ENCODE data around the gene CDC42EP4.

CDC42EP4 gene

GRCh38 chr17:73284354-73284753 is 27.4 kb downstream of the CDC42EP4 start:
- no peaks in the 10 kb centered on the region for H3K9me3 Mint-ChIP-seq
- no peaks in the 10 kb centered on the region for H3K36me3 Mint-ChIP-seq
- H3K27ac Mint-ChIP-seq, result no peak overlapping the region
- no peak overlapping the region for H3K4me3 Mint-ChIP-seq
- H3K27me3 Mint-ChIP-seq, result peaks cover 60% of the 10 kb centered on the region
- peaks cover 21% of the 10 kb centered on the region for H3K4me1 Mint-ChIP-seq
- no peak for ATAC-seq

- Mint-ChIP-seq H3K27me3 (peaks cover 60% of the 10 kb centered on the region), H3K4me1 (peaks cover 21% of the 10 kb centered on the region), H3K27ac (no peak overlapping the region), H3K9me3 (no peaks in the 10 kb centered on the region), H3K4me3 (no peak overlapping the region), H3K36me3 (no peaks in the 10 kb centered on the region)
- ATAC-seq, result peak; percentile 31
Measured at GRCh38 chr17:73283841-73284282, 27.9 kb downstream of the CDC42EP4 start.

GRCh38 chr17:73283250-73283649 is 28.6 kb downstream of the CDC42EP4 start:
- H3K36me3 Mint-ChIP-seq, result no peaks in the 10 kb centered on the region
- no peak overlapping the region for H3K27ac Mint-ChIP-seq
- ATAC-seq, result no peak

GRCh38 chr17:73282629-73283028 is 29.2 kb downstream of the CDC42EP4 start:
- H3K9me3 Mint-ChIP-seq, result no peaks in the 10 kb centered on the region
- ATAC-seq, result no peak
- H3K27me3 Mint-ChIP-seq, result peaks cover 55% of the 10 kb centered on the region
- H3K27ac Mint-ChIP-seq, result no peak overlapping the region
- H3K4me1 Mint-ChIP-seq, result peaks cover 21% of the 10 kb centered on the region
- no peaks in the 10 kb centered on the region for H3K36me3 Mint-ChIP-seq
- H3K4me3 Mint-ChIP-seq, result no peak overlapping the region

More at GRCh38 chr17:73283250-73283649, 28.6 kb downstream of the CDC42EP4 start:
- peaks cover 60% of the 10 kb centered on the region for H3K27me3 Mint-ChIP-seq
- H3K4me3 Mint-ChIP-seq, result no peak overlapping the region
- H3K4me1 Mint-ChIP-seq, result peaks cover 21% of the 10 kb centered on the region
- no peaks in the 10 kb centered on the region for H3K9me3 Mint-ChIP-seq

GRCh38 chr17:73281928-73282327 is 29.9 kb downstream of the CDC42EP4 start:
- peaks cover 48% of the 10 kb centered on the region for H3K27me3 Mint-ChIP-seq
- no peak overlapping the region for H3K27ac Mint-ChIP-seq
- no peaks in the 10 kb centered on the region for H3K36me3 Mint-ChIP-seq
- peak; percentile 93 for ATAC-seq
- no peaks in the 10 kb centered on the region for H3K9me3 Mint-ChIP-seq
- peaks cover 21% of the 10 kb centered on the region for H3K4me1 Mint-ChIP-seq
- no peak overlapping the region for H3K4me3 Mint-ChIP-seq

- no peaks in the 10 kb centered on the region for H3K36me3 Mint-ChIP-seq
- peaks cover 37% of the 10 kb centered on the region for H3K27me3 Mint-ChIP-seq
- ATAC-seq, result no peak
- H3K4me3 Mint-ChIP-seq, result no peak overlapping the region
- no peak overlapping the region for H3K27ac Mint-ChIP-seq
- no peaks in the 10 kb centered on the region for H3K9me3 Mint-ChIP-seq
- H3K4me1 Mint-ChIP-seq, result peaks cover 21% of the 10 kb centered on the region
Measured at GRCh38 chr17:73280191-73280590, 31.6 kb downstream of the CDC42EP4 start.

- Mint-ChIP-seq H3K4me3 (no peak overlapping the region), H3K9me3 (no peaks in the 10 kb centered on the region), H3K36me3 (no peaks in the 10 kb centered on the region), H3K27ac (no peak overlapping the region), H3K4me1 (peaks cover 21% of the 10 kb centered on the region), H3K27me3 (peaks cover 37% of the 10 kb centered on the region)
- ATAC-seq, result no peak
Measured at GRCh38 chr17:73279704-73280103, 32.1 kb downstream of the CDC42EP4 start.

- Mint-ChIP-seq H3K9me3 (no peaks in the 10 kb centered on the region), H3K27ac (no peak overlapping the region), H3K27me3 (peaks cover 37% of the 10 kb centered on the region), H3K36me3 (no peaks in the 10 kb centered on the region), H3K4me1 (peaks cover 18% of the 10 kb centered on the region), H3K4me3 (no peak overlapping the region)
- no peak for ATAC-seq
Measured at GRCh38 chr17:73278465-73279453, 33.0 kb downstream of the CDC42EP4 start.

GRCh38 chr17:73278049-73278464 is 33.7 kb downstream of the CDC42EP4 start:
- no peaks in the 10 kb centered on the region for H3K36me3 Mint-ChIP-seq
- ATAC-seq, result no peak
- H3K4me3 Mint-ChIP-seq, result no peak overlapping the region

GRCh38 chr17:73274490-73274889 is 37.3 kb downstream of the CDC42EP4 start:
- H3K9me3 Mint-ChIP-seq, result no peaks in the 10 kb centered on the region

More at GRCh38 chr17:73278049-73278464, 33.7 kb downstream of the CDC42EP4 start:
- Mint-ChIP-seq H3K27me3 (peaks cover 37% of the 10 kb centered on the region), H3K4me1 (peaks cover 13% of the 10 kb centered on the region), H3K27ac (no peak overlapping the region), H3K9me3 (no peaks in the 10 kb centered on the region)

GRCh38 chr17:73272906-73273218 is 38.9 kb downstream of the CDC42EP4 start:
- no peak overlapping the region for H3K4me3 Mint-ChIP-seq
- no peaks in the 10 kb centered on the region for H3K27me3 Mint-ChIP-seq
- H3K36me3 Mint-ChIP-seq, result no peaks in the 10 kb centered on the region
- ATAC-seq, result no peak
- no peaks in the 10 kb centered on the region for H3K9me3 Mint-ChIP-seq
- H3K27ac Mint-ChIP-seq, result no peak overlapping the region
- H3K4me1 Mint-ChIP-seq, result peaks cover 9% of the 10 kb centered on the region

More at GRCh38 chr17:73274490-73274889, 37.3 kb downstream of the CDC42EP4 start:
- Mint-ChIP-seq H3K4me1 (peaks cover 9% of the 10 kb centered on the region), H3K4me3 (no peak overlapping the region), H3K36me3 (no peaks in the 10 kb centered on the region), H3K27me3 (peaks cover 14% of the 10 kb centered on the region), H3K27ac (no peak overlapping the region)
- ATAC-seq, result no peak

GRCh38 chr17:73271072-73271471 is 40.7 kb downstream of the CDC42EP4 start:
- ATAC-seq, result peak; percentile 96
- Mint-ChIP-seq H3K4me3 (peak overlapping the region; percentile 34), H3K36me3 (no peaks in the 10 kb centered on the region)

GRCh38 chr17:73269791-73270190 is 42.0 kb downstream of the CDC42EP4 start:
- ATAC-seq, result no peak
- Mint-ChIP-seq H3K36me3 (no peaks in the 10 kb centered on the region), H3K27me3 (no peaks in the 10 kb centered on the region), H3K27ac (no peak overlapping the region), H3K9me3 (no peaks in the 10 kb centered on the region), H3K4me1 (peaks cover 9% of the 10 kb centered on the region), H3K4me3 (no peak overlapping the region)

More at GRCh38 chr17:73271072-73271471, 40.7 kb downstream of the CDC42EP4 start:
- Mint-ChIP-seq H3K9me3 (no peaks in the 10 kb centered on the region), H3K27me3 (no peaks in the 10 kb centered on the region), H3K27ac (peak overlapping the region; percentile 48), H3K4me1 (peaks cover 9% of the 10 kb centered on the region)

- Mint-ChIP-seq H3K4me3 (no peak overlapping the region), H3K9me3 (no peaks in the 10 kb centered on the region), H3K27me3 (no peaks in the 10 kb centered on the region), H3K27ac (no peak overlapping the region), H3K36me3 (no peaks in the 10 kb centered on the region), H3K4me1 (peaks cover 9% of the 10 kb centered on the region)
- ATAC-seq, result no peak
Measured at GRCh38 chr17:73269329-73269615, 42.5 kb downstream of the CDC42EP4 start.

GRCh38 chr17:73268582-73269328 is 43.0 kb downstream of the CDC42EP4 start:
- peaks cover 9% of the 10 kb centered on the region for H3K4me1 Mint-ChIP-seq
- H3K4me3 Mint-ChIP-seq, result no peak overlapping the region
- no peaks in the 10 kb centered on the region for H3K9me3 Mint-ChIP-seq
- H3K27me3 Mint-ChIP-seq, result no peaks in the 10 kb centered on the region
- no peak for ATAC-seq
- no peak overlapping the region for H3K27ac Mint-ChIP-seq
- H3K36me3 Mint-ChIP-seq, result no peaks in the 10 kb centered on the region

Measured in stimulated activated memory B cell treated with anti-CD40 and anti-IgM and Interleukin-4, amounts not matched to agents 10 μg/mL and 1 μg/mL and 100 μg/mL, for 72 hours (primary cell).